Small intestine (tissue), 7 donors: ENCODE data around the gene IL1RL1. TPM values are rescaled to one million over a fixed set of nuclear protein-coding genes. Genes with fewer than 3 reads are reported as not detected.
"Not testable (repeated sequence)": the region's sequence is repeated elsewhere in the genome, so short reads cannot be mapped to it uniquely, and the experiment has no call there.

Experiments used
- DNase-seq, 2 donors: peaks; one replicate each; pipeline versions ENCODE4 v3.0.0 to v3.0.0-alpha.2; 2013
- FAIRE-seq: peaks from 2 replicates; lab custom pipeline; 2012; peaks lifted over from hg19 to GRCh38; lab: Jason Lieb, UNC
- H3K27ac ChIP-seq, 3 donors: one replicate each; pipeline ENCODE4 v1.5.1; 2013; ENCODE audit warnings: low read length in 2 of 3, mild to moderate bottlenecking in 2 of 3, control low read depth in 1 of 3, inconsistent platforms in 1 of 3, low read depth in 1 of 3, moderate library complexity in 1 of 3
- H3K27me3 ChIP-seq, 3 donors: one replicate each; pipeline ENCODE4 v1.6.1; 2013; ENCODE audit warnings: low read length in 3 of 3, inconsistent platforms in 1 of 3; ENCODE audit not compliant: control insufficient read depth in 3 of 3, insufficient read depth in 3 of 3
- H3K36me3 ChIP-seq, 3 donors: one replicate each; pipeline ENCODE4 v1.6.1; 2013; ENCODE audit warnings: low read length in 3 of 3, inconsistent platforms in 1 of 3, low read depth in 1 of 3, mild to moderate bottlenecking in 1 of 3, moderate library complexity in 1 of 3; ENCODE audit not compliant: control insufficient read depth in 3 of 3, insufficient read depth in 2 of 3
- H3K4me1 ChIP-seq, 3 donors: one replicate each; pipeline ENCODE4 v1.6.1; 2013; ENCODE audit warnings: low read length in 2 of 3, inconsistent platforms in 1 of 3, low read depth in 1 of 3, mild to moderate bottlenecking in 1 of 3, moderate library complexity in 1 of 3; ENCODE audit not compliant: control insufficient read depth in 3 of 3, insufficient read depth in 2 of 3
- H3K4me3 ChIP-seq, 3 donors: one replicate each; pipeline ENCODE4 v1.5.1; 2013; ENCODE audit warnings: low read length in 3 of 3, control low read depth in 1 of 3, inconsistent platforms in 1 of 3, low read depth in 1 of 3, mild to moderate bottlenecking in 1 of 3, moderate library complexity in 1 of 3
- H3K9me3 ChIP-seq, 2 donors: one replicate each; pipeline ENCODE4 v1.6.1; 2013; ENCODE audit warnings: low read depth in 1 of 2, low read length in 1 of 2; ENCODE audit not compliant: control insufficient read depth in 2 of 2, insufficient read depth in 1 of 2
- WGBS, 3 donors: extraction: QIAGEN DNeasy Blood & Tissue Kit; methylation state at CpG; one replicate each; pipeline ENCODE4 v1.1.7; 2013; 5-methylcytosine and 5-hydroxymethylcytosine counted together
- polyA plus RNA-seq, 4 donors: library from polyadenylated mRNA; stranded (reverse) in 3 of 4; unstranded in 1 of 4; fragments of 200-250 nt in 3 of 4; fragments of 120-200 nt in 1 of 4; gene quantifications; one replicate each; pipeline versions ENCODE4 v1.2.1 to v1.2.3, GENCODE V29; 2013
- donor health status: healthy with polysubstance abuse.
- donor health status: control.
- donor health status: control.
- donor health status: Bipolar disorder and iron deficiency.
- donor health status: healthy.

IL1RL1 gene
- polyA plus RNA-seq, 4 donors, result 0.31 to 14.6 (median 2.4) TPM

GRCh38 chr2:102313471-102313870 lies 2.1 kb downstream of the IL1RL1 start:
- no peaks in the 10 kb centered on the region for H3K4me1 ChIP-seq
- FAIRE-seq (no peak), DNase-seq (no peak)
- no peaks in the 10 kb centered on the region for H3K9me3 ChIP-seq
- no peaks in the 10 kb centered on the region for H3K36me3 ChIP-seq
- H3K27me3 ChIP-seq, result no peaks in the 10 kb centered on the region
- no peak overlapping the region for H3K27ac ChIP-seq
- 84 to 96% (median 90%) methylated on average over 8 of the region's 8 CpGs for WGBS, 3 donors
- no peak overlapping the region for H3K4me3 ChIP-seq

GRCh38 chr2:102313950-102314349 lies 2.6 kb downstream of the IL1RL1 start:
- no peaks in the 10 kb centered on the region for H3K27me3 ChIP-seq
- no peaks in the 10 kb centered on the region for H3K4me1 ChIP-seq
- no peaks in the 10 kb centered on the region for H3K36me3 ChIP-seq
- FAIRE-seq (no peak), DNase-seq (no peak)
- 84 to 88% (median 86%) methylated on average over 3 of the region's 3 CpGs for WGBS, 3 donors
- H3K4me3 ChIP-seq, result no peak overlapping the region
- H3K27ac ChIP-seq, result no peak overlapping the region
- H3K9me3 ChIP-seq, result no peaks in the 10 kb centered on the region

- Histone ChIP-seq H3K27ac (no peak overlapping the region), H3K27me3 (no peaks in the 10 kb centered on the region), H3K36me3 (no peaks in the 10 kb centered on the region), H3K4me1 (no peaks in the 10 kb centered on the region), H3K4me3 (no peak overlapping the region), H3K9me3 (no peaks in the 10 kb centered on the region)
- DNase-seq, result no peak
- no peak for FAIRE-seq
- WGBS, 3 donors, result 49 to 65% (median 53%) methylated on average over 2 of the region's 2 CpGs
These were observed 4.6 kb downstream of the IL1RL1 start for GRCh38 chr2:102315921-102316320.

GRCh38 chr2:102317715-102318114 lies 6.4 kb downstream of the IL1RL1 start:
- Histone ChIP-seq H3K4me3 (no peak overlapping the region), H3K4me1 (no peaks in the 10 kb centered on the region), H3K27me3 (peaks cover 0 to 3% (median 0%) of the 10 kb centered on the region in 3 donors), H3K9me3 (no peaks in the 10 kb centered on the region), H3K27ac (no peak overlapping the region), H3K36me3 (no peaks in the 10 kb centered on the region)
- 0 to 12% (median 3%) methylated on average over 2 of the region's 2 CpGs for WGBS, 3 donors
- DNase-seq, result no peak
- FAIRE-seq, result no peak

GRCh38 chr2:102318437-102318836 lies 7.1 kb downstream of the IL1RL1 start:
- DNase-seq (no peak), FAIRE-seq (no peak)
- Histone ChIP-seq H3K36me3 (no peaks in the 10 kb centered on the region), H3K27me3 (peaks cover 0 to 3% (median 0%) of the 10 kb centered on the region in 3 donors), H3K9me3 (peaks cover 0 to 2% of the 10 kb centered on the region in 2 donors), H3K4me1 (no peaks in the 10 kb centered on the region), H3K27ac (no peak overlapping the region), H3K4me3 (no peak overlapping the region)
- 70 to 84% (median 72%) methylated on average over 2 of the region's 2 CpGs for WGBS, 3 donors

GRCh38 chr2:102321941-102322719 lies 10.8 kb downstream of the IL1RL1 start:
- FAIRE-seq (no peak), DNase-seq (no peak)
- no peaks in the 10 kb centered on the region for H3K36me3 ChIP-seq
- WGBS, 3 donors, result 76 to 88% (median 85%) methylated on average over 6 of the region's 6 CpGs
- no peak overlapping the region for H3K4me3 ChIP-seq
- H3K4me1 ChIP-seq, result no peaks in the 10 kb centered on the region
- H3K27me3 ChIP-seq, result peaks cover 0 to 3% (median 0%) of the 10 kb centered on the region in 3 donors
- H3K27ac ChIP-seq, result no peak overlapping the region
- H3K9me3 ChIP-seq, result peaks cover 0 to 6% of the 10 kb centered on the region in 2 donors

- H3K9me3 ChIP-seq, DNase-seq, H3K27me3 ChIP-seq, H3K4me1 ChIP-seq, H3K4me3 ChIP-seq, H3K27ac ChIP-seq, H3K36me3 ChIP-seq, FAIRE-seq: not testable (repeated sequence)
- 87 to 89% (median 89%) methylated on average over 4 to 5 of the region's 5 CpGs for WGBS, 3 donors
These were observed 13.6 kb downstream of the IL1RL1 start for GRCh38 chr2:102324914-102325313.

- no peak for FAIRE-seq
- WGBS, 3 donors, result 66 to 69% (median 66%) methylated on average over 5 of the region's 5 CpGs
These were observed 20.1 kb downstream of the IL1RL1 start for GRCh38 chr2:102331311-102331980.

More at GRCh38 chr2:102331311-102331980, 20.1 kb downstream of the IL1RL1 start:
- Histone ChIP-seq H3K27me3 (peaks cover 0 to 6% (median 0%) of the 10 kb centered on the region in 3 donors), H3K9me3 (no peaks in the 10 kb centered on the region), H3K4me1 (no peaks in the 10 kb centered on the region), H3K36me3 (no peaks in the 10 kb centered on the region), H3K27ac (no peak overlapping the region), H3K4me3 (no peak overlapping the region)
- no peak for DNase-seq
